ENCODE measurements around the gene HIVEP2. TPM values are rescaled to one million over a fixed set of nuclear protein-coding genes. Genes with fewer than 3 reads are reported as not detected.
A peak's percentile ranks its signal among the peaks of the same experiment; 100 is the strongest.

HIVEP2 gene
- total RNA-seq, 1 donor from 2014 or later = 3.5 TPM

DNA sequence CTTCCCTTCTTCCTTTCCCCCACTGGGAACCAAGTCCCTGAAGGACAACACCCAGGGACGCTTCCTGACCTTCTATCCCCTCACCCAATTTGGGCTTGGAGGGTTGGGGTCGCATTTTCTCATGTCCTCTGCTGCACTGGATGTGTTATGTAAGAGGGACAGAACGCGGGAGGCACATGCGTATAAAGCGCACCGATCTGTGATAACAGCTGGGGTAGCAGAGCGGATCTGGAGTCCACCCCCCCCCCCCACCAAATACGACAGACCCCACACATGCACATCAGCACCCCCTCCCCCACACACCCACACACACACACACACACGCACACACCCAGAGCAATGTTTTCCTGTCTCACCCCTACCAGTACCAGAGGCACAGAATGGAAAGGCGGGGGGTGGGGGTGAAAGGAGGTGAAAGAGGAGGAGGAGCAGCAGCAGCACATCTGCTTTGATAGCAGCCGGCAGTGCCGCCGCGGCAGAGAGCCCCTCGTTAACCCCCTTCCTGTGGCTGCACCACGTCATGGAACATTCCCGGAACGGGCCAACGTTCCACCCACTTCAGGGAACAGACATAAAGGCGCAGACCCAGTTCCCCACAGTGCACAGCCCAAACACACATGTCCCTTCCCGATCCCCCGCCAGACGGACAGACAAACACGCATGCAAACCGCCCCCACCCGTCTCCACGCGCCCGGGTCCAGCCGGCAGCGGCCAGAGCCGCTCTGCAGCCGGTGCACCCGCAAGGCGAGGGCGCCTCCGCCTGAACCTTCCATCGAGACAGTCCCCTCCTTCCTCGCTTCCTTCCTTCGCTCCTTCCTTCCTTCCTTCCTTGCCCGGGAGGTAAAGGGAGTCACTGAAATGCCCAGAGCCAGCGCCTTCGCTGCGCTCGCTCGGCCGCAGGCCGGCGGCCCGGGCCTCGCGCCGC lies 590 bp downstream of the HIVEP2 start:
- Mint-ChIP-seq H3K4me1 (peaks cover 26% of the 10 kb centered on the region), H3K4me3 (peak overlapping the region; percentile 98), H3K9me3 (no peaks in the 10 kb centered on the region), H3K27ac (ENCODE audit: unreplicated experiment) (peak overlapping the region; percentile 99), H3K36me3 (ENCODE audit: low read depth) (no peaks in the 10 kb centered on the region), H3K27me3 (ENCODE audit: low read depth) (peaks cover 35% of the 10 kb centered on the region)
- TF ChIP-seq, protein P1, sequence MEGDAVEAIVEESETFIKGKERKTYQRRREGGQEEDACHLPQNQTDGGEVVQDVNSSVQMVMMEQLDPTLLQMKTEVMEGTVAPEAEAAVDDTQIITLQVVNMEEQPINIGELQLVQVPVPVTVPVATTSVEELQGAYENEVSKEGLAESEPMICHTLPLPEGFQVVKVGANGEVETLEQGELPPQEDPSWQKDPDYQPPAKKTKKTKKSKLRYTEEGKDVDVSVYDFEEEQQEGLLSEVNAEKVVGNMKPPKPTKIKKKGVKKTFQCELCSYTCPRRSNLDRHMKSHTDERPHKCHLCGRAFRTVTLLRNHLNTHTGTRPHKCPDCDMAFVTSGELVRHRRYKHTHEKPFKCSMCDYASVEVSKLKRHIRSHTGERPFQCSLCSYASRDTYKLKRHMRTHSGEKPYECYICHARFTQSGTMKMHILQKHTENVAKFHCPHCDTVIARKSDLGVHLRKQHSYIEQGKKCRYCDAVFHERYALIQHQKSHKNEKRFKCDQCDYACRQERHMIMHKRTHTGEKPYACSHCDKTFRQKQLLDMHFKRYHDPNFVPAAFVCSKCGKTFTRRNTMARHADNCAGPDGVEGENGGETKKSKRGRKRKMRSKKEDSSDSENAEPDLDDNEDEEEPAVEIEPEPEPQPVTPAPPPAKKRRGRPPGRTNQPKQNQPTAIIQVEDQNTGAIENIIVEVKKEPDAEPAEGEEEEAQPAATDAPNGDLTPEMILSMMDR (conservative IDR thresholded peaks at IDR 0.05) = no peak
- DNase-seq (ENCODE audit: low read depth, low spot score) = peak; percentile 46

DNA sequence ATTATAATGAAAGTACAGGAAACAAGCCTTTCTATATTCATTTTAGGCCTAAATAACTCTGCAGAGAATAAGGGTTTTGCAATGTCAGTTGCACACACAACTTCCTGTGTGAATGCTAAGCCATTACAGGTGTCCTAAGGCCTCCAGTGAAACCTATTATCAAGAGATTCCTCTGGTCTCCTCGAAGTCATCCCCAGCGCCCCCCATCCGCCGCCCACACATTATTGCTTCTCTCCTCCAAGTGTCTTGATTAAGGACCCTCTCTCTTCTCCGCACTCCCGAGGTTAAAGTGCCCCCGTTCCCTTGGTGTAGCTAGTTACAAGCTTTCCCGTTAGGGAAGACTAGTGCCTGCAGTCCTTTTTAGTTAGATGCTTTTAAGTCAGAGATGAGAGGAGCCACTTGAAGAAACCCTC lies 1.3 kb downstream of the HIVEP2 start:
- TF ChIP-seq, protein P1 (conservative IDR thresholded peaks at IDR 0.05) = no peak
- Mint-ChIP-seq H3K36me3 (ENCODE audit: low read depth) (no peaks in the 10 kb centered on the region), H3K4me3 (peak overlapping the region; percentile 98), H3K27ac (ENCODE audit: unreplicated experiment) (no peak overlapping the region), H3K27me3 (ENCODE audit: low read depth) (peaks cover 29% of the 10 kb centered on the region), H3K4me1 (peaks cover 26% of the 10 kb centered on the region), H3K9me3 (no peaks in the 10 kb centered on the region)
- no peak for DNase-seq (ENCODE audit: low read depth, low spot score)

DNA sequence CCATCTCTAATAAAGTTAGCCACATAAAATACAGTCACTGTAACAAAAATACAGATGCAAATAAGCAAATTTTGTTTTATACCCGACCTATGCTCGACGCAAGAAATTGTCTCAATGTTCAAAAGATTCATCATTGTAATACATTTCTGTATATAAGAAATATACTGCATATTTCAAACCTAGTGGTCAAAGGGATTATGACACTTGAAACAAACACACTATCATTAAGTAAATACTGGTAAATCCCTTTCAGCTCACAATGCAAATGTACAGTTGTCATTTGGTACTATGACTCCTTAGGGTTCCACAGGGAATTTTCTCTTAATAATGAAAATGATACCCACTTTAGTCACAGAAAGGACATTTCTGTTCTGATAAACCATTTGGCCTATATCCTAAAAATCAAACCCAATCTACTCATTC lies 2.2 kb downstream of the HIVEP2 start:
- no peak overlapping the region for H3K27ac Mint-ChIP-seq (ENCODE audit: unreplicated experiment)
- H3K9me3 Mint-ChIP-seq = no peaks in the 10 kb centered on the region

DNA sequence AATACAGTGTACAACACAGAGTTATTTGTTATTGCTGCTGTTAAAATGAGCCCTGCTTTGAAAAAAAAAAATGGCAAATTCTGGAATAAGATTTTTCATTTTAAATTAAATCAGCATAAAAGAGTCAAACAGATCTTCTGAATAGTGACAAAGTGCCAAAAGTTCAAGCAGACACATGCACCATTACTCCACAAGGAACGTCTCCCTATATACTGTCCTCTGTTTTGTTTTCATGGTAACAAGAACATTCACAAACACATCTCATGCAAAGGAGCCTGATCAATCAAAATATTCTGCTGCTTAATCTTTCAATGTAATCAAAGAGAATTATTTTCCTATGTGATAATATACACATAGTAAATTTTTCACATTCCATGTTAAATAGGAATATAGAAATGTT lies 2.7 kb downstream of the HIVEP2 start:
- Mint-ChIP-seq H3K36me3 (ENCODE audit: low read depth) (no peaks in the 10 kb centered on the region), H3K27me3 (ENCODE audit: low read depth) (peaks cover 16% of the 10 kb centered on the region), H3K27ac (ENCODE audit: unreplicated experiment) (no peak overlapping the region), H3K4me3 (no peak overlapping the region), H3K9me3 (no peaks in the 10 kb centered on the region), H3K4me1 (peaks cover 19% of the 10 kb centered on the region)
- TF ChIP-seq, protein P1 (conservative IDR thresholded peaks at IDR 0.05) = no peak
- no peak for DNase-seq (ENCODE audit: low read depth, low spot score)

More for the DNA sequence above, 2.2 kb downstream of the HIVEP2 start:
- TF ChIP-seq, protein P1 (conservative IDR thresholded peaks at IDR 0.05) = peak; percentile 70
- Mint-ChIP-seq H3K4me3 (peak overlapping the region; percentile 98), H3K27me3 (ENCODE audit: low read depth) (peaks cover 20% of the 10 kb centered on the region), H3K4me1 (peaks cover 22% of the 10 kb centered on the region), H3K36me3 (ENCODE audit: low read depth) (no peaks in the 10 kb centered on the region)
- DNase-seq (ENCODE audit: low read depth, low spot score) = no peak

DNA sequence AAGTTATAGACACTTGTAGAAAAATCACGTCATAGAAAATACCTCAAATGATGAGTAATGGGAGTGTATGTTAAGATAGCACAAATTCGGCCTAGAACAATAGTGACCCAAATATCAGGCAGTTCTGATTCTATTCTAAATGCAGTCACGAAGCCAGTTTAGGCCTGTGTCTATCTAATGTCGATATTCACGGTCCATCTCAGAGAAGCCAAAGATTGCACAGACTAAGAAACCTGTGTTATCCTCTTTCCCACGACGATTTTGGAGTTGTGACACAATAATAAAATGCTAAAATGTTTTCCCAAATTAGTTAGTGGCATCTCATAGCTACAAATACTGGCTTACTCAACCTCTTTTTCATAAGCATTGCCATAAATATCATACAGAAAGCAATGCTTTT lies 4.0 kb downstream of the HIVEP2 start:
- H3K27ac Mint-ChIP-seq (ENCODE audit: unreplicated experiment) = no peak overlapping the region
- no peak for DNase-seq (ENCODE audit: low read depth, low spot score)
- H3K36me3 Mint-ChIP-seq (ENCODE audit: low read depth) = no peaks in the 10 kb centered on the region
- no peak overlapping the region for H3K4me3 Mint-ChIP-seq
- H3K9me3 Mint-ChIP-seq = no peaks in the 10 kb centered on the region
- TF ChIP-seq, protein P1 (conservative IDR thresholded peaks at IDR 0.05) = no peak
- H3K27me3 Mint-ChIP-seq (ENCODE audit: low read depth) = peaks cover 10% of the 10 kb centered on the region
- H3K4me1 Mint-ChIP-seq = peaks cover 15% of the 10 kb centered on the region
